Measurements from ENCODE around the gene ENTPD1. TPM values are rescaled to one million over a fixed set of nuclear protein-coding genes. Genes with fewer than 3 reads are reported as not detected.

Gene ENTPD1
- total RNA-seq, 1 donor from 2014 or later = not detected

GRCh38 chr10:95818668-95819067 lies 62.7 kb downstream of the ENTPD1 start:
- no peak overlapping the region for H3K4me3 ChIP-seq (ENCODE audit: low read depth, low read length)
- no peak for TF ChIP-seq CTCF (conservative IDR thresholded peaks at IDR 0.05; ENCODE audit: low read depth, low read length)
- DNase-seq (ENCODE audit: low read depth) = peak; percentile 79

- DNase-seq (ENCODE audit: low read depth) = no peak
- no peak overlapping the region for H3K4me3 ChIP-seq (ENCODE audit: low read depth, low read length)
- no peak for TF ChIP-seq CTCF (conservative IDR thresholded peaks at IDR 0.05; ENCODE audit: low read depth, low read length)
Measured at GRCh38 chr10:95819620-95820329, 63.8 kb downstream of the ENTPD1 start.

GRCh38 chr10:95820363-95820762 lies 64.4 kb downstream of the ENTPD1 start:
- H3K4me3 ChIP-seq (ENCODE audit: low read depth, low read length) = no peak overlapping the region
- DNase-seq (ENCODE audit: low read depth) = no peak

GRCh38 chr10:95821720-95822119 lies 65.8 kb downstream of the ENTPD1 start:
- no peak overlapping the region for H3K4me3 ChIP-seq (ENCODE audit: low read depth, low read length)
- no peak for TF ChIP-seq CTCF (conservative IDR thresholded peaks at IDR 0.05; ENCODE audit: low read depth, low read length)
- DNase-seq (ENCODE audit: low read depth) = no peak

More at GRCh38 chr10:95820363-95820762, 64.4 kb downstream of the ENTPD1 start:
- TF ChIP-seq CTCF (conservative IDR thresholded peaks at IDR 0.05; ENCODE audit: low read depth, low read length) = no peak

- H3K4me3 ChIP-seq (ENCODE audit: low read depth, low read length) = no peak overlapping the region
- no peak for TF ChIP-seq CTCF (conservative IDR thresholded peaks at IDR 0.05; ENCODE audit: low read depth, low read length)
- no peak for DNase-seq (ENCODE audit: low read depth)
Measured at GRCh38 chr10:95830044-95830443, 74.1 kb downstream of the ENTPD1 start.

GRCh38 chr10:95831076-95831475 lies 75.1 kb downstream of the ENTPD1 start:
- no peak for TF ChIP-seq CTCF (conservative IDR thresholded peaks at IDR 0.05; ENCODE audit: low read depth, low read length)
- no peak for DNase-seq (ENCODE audit: low read depth)
- no peak overlapping the region for H3K4me3 ChIP-seq (ENCODE audit: low read depth, low read length)

GRCh38 chr10:95831515-95831914 lies 75.6 kb downstream of the ENTPD1 start:
- DNase-seq (ENCODE audit: low read depth) = no peak
- no peak for TF ChIP-seq CTCF (conservative IDR thresholded peaks at IDR 0.05; ENCODE audit: low read depth, low read length)
- no peak overlapping the region for H3K4me3 ChIP-seq (ENCODE audit: low read depth, low read length)

All from epithelial cell of proximal tubule (primary cell).